ENCODE data around the gene ZNF524.

DNA sequence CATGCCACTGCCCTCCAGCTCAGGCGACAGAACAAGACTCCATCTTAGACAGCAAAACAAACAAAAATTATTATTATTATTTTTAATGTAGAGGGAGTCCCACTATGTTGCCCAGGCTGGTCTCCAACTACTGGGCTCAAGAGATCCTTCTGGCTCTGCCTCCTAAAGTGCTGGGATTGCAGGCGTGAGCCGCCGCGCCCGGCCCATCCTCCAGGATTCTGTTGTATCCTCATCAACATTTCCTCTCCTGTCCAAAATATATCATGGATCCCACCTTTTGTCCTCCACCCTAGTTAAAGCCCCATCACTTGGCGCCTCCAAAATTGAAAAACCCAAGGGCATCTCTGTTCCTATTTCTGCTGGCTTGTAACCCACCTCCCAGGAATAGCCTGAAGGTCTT is 23.0 kb downstream of the ZNF524 start:
- TF ChIP-seq, protein P1, sequence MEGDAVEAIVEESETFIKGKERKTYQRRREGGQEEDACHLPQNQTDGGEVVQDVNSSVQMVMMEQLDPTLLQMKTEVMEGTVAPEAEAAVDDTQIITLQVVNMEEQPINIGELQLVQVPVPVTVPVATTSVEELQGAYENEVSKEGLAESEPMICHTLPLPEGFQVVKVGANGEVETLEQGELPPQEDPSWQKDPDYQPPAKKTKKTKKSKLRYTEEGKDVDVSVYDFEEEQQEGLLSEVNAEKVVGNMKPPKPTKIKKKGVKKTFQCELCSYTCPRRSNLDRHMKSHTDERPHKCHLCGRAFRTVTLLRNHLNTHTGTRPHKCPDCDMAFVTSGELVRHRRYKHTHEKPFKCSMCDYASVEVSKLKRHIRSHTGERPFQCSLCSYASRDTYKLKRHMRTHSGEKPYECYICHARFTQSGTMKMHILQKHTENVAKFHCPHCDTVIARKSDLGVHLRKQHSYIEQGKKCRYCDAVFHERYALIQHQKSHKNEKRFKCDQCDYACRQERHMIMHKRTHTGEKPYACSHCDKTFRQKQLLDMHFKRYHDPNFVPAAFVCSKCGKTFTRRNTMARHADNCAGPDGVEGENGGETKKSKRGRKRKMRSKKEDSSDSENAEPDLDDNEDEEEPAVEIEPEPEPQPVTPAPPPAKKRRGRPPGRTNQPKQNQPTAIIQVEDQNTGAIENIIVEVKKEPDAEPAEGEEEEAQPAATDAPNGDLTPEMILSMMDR (IDR thresholded peaks at IDR 0.05; ENCODE audit: low read length): no peak
- no peak for TF ChIP-seq EZH2 (optimal IDR thresholded peaks at IDR 0.05; ENCODE audit: low read depth, low read length)
